ENCODE measurements around the gene BLOC1S3.

Gene BLOC1S3

DNA sequence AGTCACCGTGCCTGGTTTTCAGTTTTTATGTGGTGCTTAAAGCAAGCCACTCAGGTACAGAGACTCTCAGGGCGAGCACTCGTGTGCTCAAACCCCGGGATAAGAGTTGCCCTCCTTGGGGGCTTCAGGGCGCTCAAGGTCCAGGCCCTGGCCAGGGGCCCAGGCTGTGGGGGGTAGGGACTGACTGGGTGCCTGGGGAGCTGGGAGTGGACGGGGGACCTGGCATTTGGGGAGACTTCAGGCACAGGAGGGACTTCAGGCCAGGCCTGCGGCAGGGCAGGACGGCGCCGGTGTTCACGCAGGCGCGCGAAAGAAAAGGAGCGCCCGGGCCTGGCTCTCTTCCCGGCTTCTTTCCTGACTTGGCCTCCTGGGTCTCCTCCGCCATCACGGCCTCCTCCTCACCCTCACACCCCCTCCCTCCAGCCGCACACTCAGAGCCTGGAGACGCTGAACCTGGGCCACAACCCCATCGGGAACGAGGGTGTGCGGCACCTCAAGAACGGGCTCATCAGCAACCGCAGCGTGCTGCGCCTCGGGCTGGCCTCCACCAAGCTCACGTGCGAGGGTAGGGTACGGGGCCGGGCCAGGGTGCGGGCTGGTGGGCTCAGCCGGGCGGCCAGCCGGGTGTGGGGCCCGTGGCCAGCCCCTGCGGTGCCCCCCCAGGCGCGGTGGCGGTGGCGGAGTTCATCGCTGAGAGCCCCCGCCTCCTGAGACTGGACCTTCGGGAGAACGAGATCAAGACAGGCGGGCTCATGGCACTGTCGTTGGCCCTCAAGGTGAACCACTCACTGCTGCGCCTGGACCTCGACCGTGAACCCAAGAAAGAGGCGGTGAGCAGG, 33.9 kb upstream of the BLOC1S3 start:
- Histone ChIP-seq H3K27ac (ENCODE audit: low read depth, low read length) (no peak overlapping the region), H3K9me2 (replicated peaks; ENCODE audit: control insufficient read depth, low read length) (no peaks in the 10 kb centered on the region), H4K20me1 (ENCODE audit: control insufficient read depth, insufficient read depth, low read depth, low read length) (no peaks in the 10 kb centered on the region), H3K27me3 (ENCODE audit: control insufficient read depth, low read length) (no peaks in the 10 kb centered on the region), H3K9me3 (ENCODE audit: control insufficient read depth, insufficient read depth, low read length) (no peaks in the 10 kb centered on the region), H3K79me2 (ENCODE audit: control insufficient read depth, low read length) (peaks cover 2% of the 10 kb centered on the region), H3K4me3 (ENCODE audit: low read length) (no peak overlapping the region), H3K4me2 (ENCODE audit: low read length) (no peak overlapping the region), H3F3A (ENCODE audit: control insufficient read depth, insufficient read depth) (no peaks in the 10 kb centered on the region), H3K4me1 (ENCODE audit: control insufficient read depth, low read length) (no peaks in the 10 kb centered on the region), H3K36me3 (ENCODE audit: control insufficient read depth, low read length) (peaks cover 9% of the 10 kb centered on the region; the same call in 1 of the 2 replicates)
- no peak for TF ChIP-seq EZH2phosphoT487 (IDR thresholded peaks at IDR 0.05; ENCODE audit: borderline replicate concordance, low read length)
- TF ChIP-seq CTCF (IDR thresholded peaks at IDR 0.05; ENCODE audit: low read depth, low read length, poor library complexity, severe bottlenecking): no peak

- Histone ChIP-seq H3K4me2 (ENCODE audit: low read length) (no peak overlapping the region), H3K9me3 (ENCODE audit: control insufficient read depth, insufficient read depth, low read length) (no peaks in the 10 kb centered on the region), H3F3A (ENCODE audit: control insufficient read depth, insufficient read depth) (no peaks in the 10 kb centered on the region), H4K20me1 (ENCODE audit: control insufficient read depth, insufficient read depth, low read depth, low read length) (no peaks in the 10 kb centered on the region), H3K4me1 (ENCODE audit: control insufficient read depth, low read length) (no peaks in the 10 kb centered on the region), H3K27me3 (ENCODE audit: control insufficient read depth, low read length) (no peaks in the 10 kb centered on the region), H3K36me3 (ENCODE audit: control insufficient read depth, low read length) (peaks cover 8% of the 10 kb centered on the region; the same call in 1 of the 2 replicates), H3K27ac (ENCODE audit: low read depth, low read length) (no peak overlapping the region), H3K4me3 (ENCODE audit: low read length) (no peak overlapping the region), H3K9me2 (replicated peaks; ENCODE audit: control insufficient read depth, low read length) (no peaks in the 10 kb centered on the region), H3K79me2 (ENCODE audit: control insufficient read depth, low read length) (no peaks in the 10 kb centered on the region)
- no peak for TF ChIP-seq CTCF (IDR thresholded peaks at IDR 0.05; ENCODE audit: low read depth, low read length, poor library complexity, severe bottlenecking)
- TF ChIP-seq EZH2phosphoT487 (IDR thresholded peaks at IDR 0.05; ENCODE audit: borderline replicate concordance, low read length): no peak
These were observed 33.1 kb upstream of the BLOC1S3 start for GRCh38 chr19:45145270-45146189.

DNA sequence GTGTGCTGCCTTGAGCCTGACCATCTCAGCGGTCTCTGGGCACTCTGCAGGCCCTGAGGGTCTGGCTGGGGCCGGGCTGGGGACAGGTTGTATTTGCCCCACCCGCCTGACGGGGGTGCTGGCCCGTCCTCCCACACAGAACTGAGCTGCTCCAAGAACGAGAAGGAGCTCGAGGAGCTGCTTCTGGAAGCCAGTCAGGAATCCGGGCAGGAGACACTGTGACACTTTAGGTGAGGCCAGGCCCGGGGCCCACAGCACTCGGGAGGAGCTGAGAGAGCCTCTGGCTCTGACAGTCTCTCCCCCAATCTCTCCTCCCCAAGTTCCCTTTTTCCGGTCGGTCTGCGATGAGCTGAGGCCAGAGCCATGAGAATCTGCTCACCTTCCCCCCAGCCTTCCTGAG, 32.3 kb upstream of the BLOC1S3 start:
- peaks cover 5% of the 10 kb centered on the region; the same call in 1 of the 2 replicates for H3K36me3 ChIP-seq (ENCODE audit: control insufficient read depth, low read length)
- no peaks in the 10 kb centered on the region for H4K20me1 ChIP-seq (ENCODE audit: control insufficient read depth, insufficient read depth, low read depth, low read length)
- H3F3A ChIP-seq (ENCODE audit: control insufficient read depth, insufficient read depth): no peaks in the 10 kb centered on the region
- H3K9me3 ChIP-seq (ENCODE audit: control insufficient read depth, insufficient read depth, low read length): no peaks in the 10 kb centered on the region
- H3K27me3 ChIP-seq (ENCODE audit: control insufficient read depth, low read length): no peaks in the 10 kb centered on the region
- H3K9me2 ChIP-seq (replicated peaks; ENCODE audit: control insufficient read depth, low read length): no peaks in the 10 kb centered on the region
- no peaks in the 10 kb centered on the region for H3K79me2 ChIP-seq (ENCODE audit: control insufficient read depth, low read length)
- TF ChIP-seq CTCF (IDR thresholded peaks at IDR 0.05; ENCODE audit: low read depth, low read length, poor library complexity, severe bottlenecking): no peak
- no peak for TF ChIP-seq EZH2phosphoT487 (IDR thresholded peaks at IDR 0.05; ENCODE audit: borderline replicate concordance, low read length)
- no peak overlapping the region for H3K27ac ChIP-seq (ENCODE audit: low read depth, low read length)
- H3K4me1 ChIP-seq (ENCODE audit: control insufficient read depth, low read length): no peaks in the 10 kb centered on the region
- H3K4me3 ChIP-seq (ENCODE audit: low read length): no peak overlapping the region
- H3K4me2 ChIP-seq (ENCODE audit: low read length): no peak overlapping the region

Data from DOHH2 (cell line).